ENCODE results near the gene CYB5R4. TPM values are rescaled to one million over a fixed set of nuclear protein-coding genes. Genes with fewer than 3 reads are reported as not detected.

The CYB5R4 gene
- total and polyA plus RNA-seq, 12 donors: 1.2 to 20.0 (median 15.5) TPM

- intact Hi-C loops (cut with DNase I): no loop called here
- WGBS, 2 donors: 79 to 86% methylated on average over 6 of the region's 6 CpGs
- no peak for TF ChIP-seq CTCF (IDR thresholded peaks at IDR 0.05)
- H3K36me3 ChIP-seq: no peaks in the 10 kb centered on the region
- no peaks in the 10 kb centered on the region for H3K4me1 ChIP-seq
- no peak overlapping the region for H3K27ac ChIP-seq
- no peak for DNase-seq
- H3K27me3 ChIP-seq: peaks cover 0 to 6% (median 0%) of the 10 kb centered on the region in 7 donors
- peaks cover 0 to 27% (median 6%) of the 10 kb centered on the region in 11 donors for H3K9me3 ChIP-seq
- ATAC-seq: no peak
- no peak overlapping the region for H3K4me3 ChIP-seq
Observed at GRCh38 chr6:83838727-83839126, 20.8 kb upstream of the CYB5R4 start.

GRCh38 chr6:83844170-83844569 is 15.3 kb upstream of the CYB5R4 start:
- ATAC-seq: no peak
- no peak for TF ChIP-seq CTCF (IDR thresholded peaks at IDR 0.05)
- H3K9me3 ChIP-seq: peaks cover 0 to 9% (median 0%) of the 10 kb centered on the region in 11 donors
- H3K4me1 ChIP-seq: no peaks in the 10 kb centered on the region
- intact Hi-C loops (cut with DNase I): no loop called here
- H3K27ac ChIP-seq: no peak overlapping the region
- peaks cover 0 to 8% (median 0%) of the 10 kb centered on the region in 7 donors for H3K27me3 ChIP-seq
- no peak for DNase-seq
- no peaks in the 10 kb centered on the region for H3K36me3 ChIP-seq
- H3K4me3 ChIP-seq: no peak overlapping the region
- 82 to 93% methylated on average over 3 of the region's 3 CpGs for WGBS, 2 donors

- DNase-seq: no peak
- 63 to 67% methylated on average over 1 of the region's 1 CpG for WGBS, 2 donors
Observed at GRCh38 chr6:83846291-83846690, 13.2 kb upstream of the CYB5R4 start.

GRCh38 chr6:83847179-83847578 is 12.3 kb upstream of the CYB5R4 start:
- ATAC-seq (no peak), DNase-seq (no peak)
- no peaks in the 10 kb centered on the region for H3K4me1 ChIP-seq
- H3K27ac ChIP-seq: no peak overlapping the region
- H3K36me3 ChIP-seq: no peaks in the 10 kb centered on the region
- intact Hi-C loops (cut with DNase I): no loop called here
- peaks cover 0 to 36% (median 24%) of the 10 kb centered on the region in 7 donors for H3K27me3 ChIP-seq
- no peak overlapping the region for H3K4me3 ChIP-seq
- TF ChIP-seq CTCF (IDR thresholded peaks at IDR 0.05): no peak
- no peaks in the 10 kb centered on the region for H3K9me3 ChIP-seq

More at GRCh38 chr6:83846291-83846690, 13.2 kb upstream of the CYB5R4 start:
- Histone ChIP-seq H3K27me3 (peaks cover 0 to 27% (median 15%) of the 10 kb centered on the region in 7 donors), H3K4me1 (no peaks in the 10 kb centered on the region), H3K9me3 (peaks cover 0 to 6% (median 0%) of the 10 kb centered on the region in 11 donors), H3K27ac (no peak overlapping the region), H3K36me3 (no peaks in the 10 kb centered on the region), H3K4me3 (no peak overlapping the region)
- TF ChIP-seq CTCF (IDR thresholded peaks at IDR 0.05): no peak
- intact Hi-C loops (cut with DNase I): no loop called here
- no peak for ATAC-seq

All from heart right ventricle (tissue), 16 donors.